Measurements from ENCODE around the gene ZBTB20.

DNA sequence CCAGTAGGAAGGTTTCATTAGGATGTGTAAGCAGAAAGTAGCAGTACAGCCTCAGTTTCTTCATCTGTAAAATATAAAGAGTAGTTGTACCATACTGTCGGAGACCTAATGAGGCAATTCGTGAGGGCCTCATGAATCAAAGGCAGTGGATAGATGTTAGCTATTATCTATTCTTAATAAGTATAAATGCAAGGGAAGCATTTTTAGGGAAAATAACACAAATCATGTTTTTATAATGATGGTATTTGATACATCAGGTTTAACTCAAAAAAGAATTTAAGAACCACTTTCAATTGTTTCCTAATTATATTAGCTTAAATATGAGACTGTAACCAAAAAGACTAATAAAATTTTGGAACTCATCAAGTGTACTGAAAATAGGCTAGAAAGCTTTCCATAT is 309.1 kb downstream of the ZBTB20 start:
- TF ChIP-seq RARB (CRISPR knock-in tag; IDR thresholded peaks at IDR 0.05): no peak
- TF ChIP-seq ZNF565 (CRISPR knock-in tag; conservative IDR thresholded peaks at IDR 0.05; ENCODE audit: low read depth): no peak
- TF ChIP-seq GLIS3 (CRISPR knock-in tag; IDR thresholded peaks at IDR 0.05): no peak
- no peak for TF ChIP-seq ZC3H10 (CRISPR knock-in tag; IDR thresholded peaks at IDR 0.05)
- no peak for TF ChIP-seq ZNF70 (CRISPR knock-in tag; IDR thresholded peaks at IDR 0.05)
- TF ChIP-seq SNAI2 (CRISPR knock-in tag; IDR thresholded peaks at IDR 0.05): no peak
- TF ChIP-seq, protein P1, sequence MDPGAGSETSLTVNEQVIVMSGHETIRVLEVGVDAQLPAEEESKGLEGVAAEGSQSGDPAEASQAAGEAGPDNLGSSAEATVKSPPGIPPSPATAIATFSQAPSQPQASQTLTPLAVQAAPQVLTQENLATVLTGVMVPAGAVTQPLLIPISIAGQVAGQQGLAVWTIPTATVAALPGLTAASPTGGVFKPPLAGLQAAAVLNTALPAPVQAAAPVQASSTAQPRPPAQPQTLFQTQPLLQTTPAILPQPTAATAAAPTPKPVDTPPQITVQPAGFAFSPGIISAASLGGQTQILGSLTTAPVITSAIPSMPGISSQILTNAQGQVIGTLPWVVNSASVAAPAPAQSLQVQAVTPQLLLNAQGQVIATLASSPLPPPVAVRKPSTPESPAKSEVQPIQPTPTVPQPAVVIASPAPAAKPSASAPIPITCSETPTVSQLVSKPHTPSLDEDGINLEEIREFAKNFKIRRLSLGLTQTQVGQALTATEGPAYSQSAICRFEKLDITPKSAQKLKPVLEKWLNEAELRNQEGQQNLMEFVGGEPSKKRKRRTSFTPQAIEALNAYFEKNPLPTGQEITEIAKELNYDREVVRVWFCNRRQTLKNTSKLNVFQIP (CRISPR knock-in tag; IDR thresholded peaks at IDR 0.05; ENCODE audit: borderline replicate concordance, low read depth): no peak
- TF ChIP-seq ZFP30 (CRISPR knock-in tag; IDR thresholded peaks at IDR 0.05): no peak
- no peak for TF ChIP-seq CSDC2 (CRISPR knock-in tag; IDR thresholded peaks at IDR 0.05)
- TF ChIP-seq, protein P2, sequence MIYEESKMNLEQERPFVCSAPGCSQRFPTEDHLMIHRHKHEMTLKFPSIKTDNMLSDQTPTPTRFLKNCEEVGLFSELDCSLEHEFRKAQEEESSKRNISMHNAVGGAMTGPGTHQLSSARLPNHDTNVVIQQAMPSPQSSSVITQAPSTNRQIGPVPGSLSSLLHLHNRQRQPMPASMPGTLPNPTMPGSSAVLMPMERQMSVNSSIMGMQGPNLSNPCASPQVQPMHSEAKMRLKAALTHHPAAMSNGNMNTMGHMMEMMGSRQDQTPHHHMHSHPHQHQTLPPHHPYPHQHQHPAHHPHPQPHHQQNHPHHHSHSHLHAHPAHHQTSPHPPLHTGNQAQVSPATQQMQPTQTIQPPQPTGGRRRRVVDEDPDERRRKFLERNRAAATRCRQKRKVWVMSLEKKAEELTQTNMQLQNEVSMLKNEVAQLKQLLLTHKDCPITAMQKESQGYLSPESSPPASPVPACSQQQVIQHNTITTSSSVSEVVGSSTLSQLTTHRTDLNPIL (CRISPR knock-in tag; IDR thresholded peaks at IDR 0.05; ENCODE audit: low read depth): no peak
- TF ChIP-seq ZFP3 (CRISPR knock-in tag; IDR thresholded peaks at IDR 0.05): no peak
- TF ChIP-seq, protein P3, sequence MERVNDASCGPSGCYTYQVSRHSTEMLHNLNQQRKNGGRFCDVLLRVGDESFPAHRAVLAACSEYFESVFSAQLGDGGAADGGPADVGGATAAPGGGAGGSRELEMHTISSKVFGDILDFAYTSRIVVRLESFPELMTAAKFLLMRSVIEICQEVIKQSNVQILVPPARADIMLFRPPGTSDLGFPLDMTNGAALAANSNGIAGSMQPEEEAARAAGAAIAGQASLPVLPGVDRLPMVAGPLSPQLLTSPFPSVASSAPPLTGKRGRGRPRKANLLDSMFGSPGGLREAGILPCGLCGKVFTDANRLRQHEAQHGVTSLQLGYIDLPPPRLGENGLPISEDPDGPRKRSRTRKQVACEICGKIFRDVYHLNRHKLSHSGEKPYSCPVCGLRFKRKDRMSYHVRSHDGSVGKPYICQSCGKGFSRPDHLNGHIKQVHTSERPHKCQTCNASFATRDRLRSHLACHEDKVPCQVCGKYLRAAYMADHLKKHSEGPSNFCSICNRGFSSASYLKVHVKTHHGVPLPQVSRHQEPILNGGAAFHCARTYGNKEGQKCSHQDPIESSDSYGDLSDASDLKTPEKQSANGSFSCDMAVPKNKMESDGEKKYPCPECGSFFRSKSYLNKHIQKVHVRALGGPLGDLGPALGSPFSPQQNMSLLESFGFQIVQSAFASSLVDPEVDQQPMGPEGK (CRISPR knock-in tag; IDR thresholded peaks at IDR 0.05; ENCODE audit: borderline replicate concordance): no peak
- TF ChIP-seq, protein P4, sequence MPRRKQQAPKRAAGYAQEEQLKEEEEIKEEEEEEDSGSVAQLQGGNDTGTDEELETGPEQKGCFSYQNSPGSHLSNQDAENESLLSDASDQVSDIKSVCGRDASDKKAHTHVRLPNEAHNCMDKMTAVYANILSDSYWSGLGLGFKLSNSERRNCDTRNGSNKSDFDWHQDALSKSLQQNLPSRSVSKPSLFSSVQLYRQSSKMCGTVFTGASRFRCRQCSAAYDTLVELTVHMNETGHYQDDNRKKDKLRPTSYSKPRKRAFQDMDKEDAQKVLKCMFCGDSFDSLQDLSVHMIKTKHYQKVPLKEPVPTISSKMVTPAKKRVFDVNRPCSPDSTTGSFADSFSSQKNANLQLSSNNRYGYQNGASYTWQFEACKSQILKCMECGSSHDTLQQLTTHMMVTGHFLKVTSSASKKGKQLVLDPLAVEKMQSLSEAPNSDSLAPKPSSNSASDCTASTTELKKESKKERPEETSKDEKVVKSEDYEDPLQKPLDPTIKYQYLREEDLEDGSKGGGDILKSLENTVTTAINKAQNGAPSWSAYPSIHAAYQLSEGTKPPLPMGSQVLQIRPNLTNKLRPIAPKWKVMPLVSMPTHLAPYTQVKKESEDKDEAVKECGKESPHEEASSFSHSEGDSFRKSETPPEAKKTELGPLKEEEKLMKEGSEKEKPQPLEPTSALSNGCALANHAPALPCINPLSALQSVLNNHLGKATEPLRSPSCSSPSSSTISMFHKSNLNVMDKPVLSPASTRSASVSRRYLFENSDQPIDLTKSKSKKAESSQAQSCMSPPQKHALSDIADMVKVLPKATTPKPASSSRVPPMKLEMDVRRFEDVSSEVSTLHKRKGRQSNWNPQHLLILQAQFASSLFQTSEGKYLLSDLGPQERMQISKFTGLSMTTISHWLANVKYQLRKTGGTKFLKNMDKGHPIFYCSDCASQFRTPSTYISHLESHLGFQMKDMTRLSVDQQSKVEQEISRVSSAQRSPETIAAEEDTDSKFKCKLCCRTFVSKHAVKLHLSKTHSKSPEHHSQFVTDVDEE (CRISPR knock-in tag; IDR thresholded peaks at IDR 0.05): no peak

Measured in SK-N-SH treated with all-trans-retinoic acid at 6 μM for 48 hours (cell line).